Activated T-cell treated with anti-CD3 and anti-CD28 coated beads for 24 hours (primary cell): ENCODE measurements around the gene CA12.
"Not testable (repeated sequence)": the region's sequence is repeated elsewhere in the genome, so short reads cannot be mapped to it uniquely, and the experiment has no call there.

ENCODE experiments used
- DNase-seq: peaks from one replicate; pipeline ENCODE4 v3.0.0-alpha.2; 2020; ENCODE audit warnings: low read depth

CA12 gene

DNA sequence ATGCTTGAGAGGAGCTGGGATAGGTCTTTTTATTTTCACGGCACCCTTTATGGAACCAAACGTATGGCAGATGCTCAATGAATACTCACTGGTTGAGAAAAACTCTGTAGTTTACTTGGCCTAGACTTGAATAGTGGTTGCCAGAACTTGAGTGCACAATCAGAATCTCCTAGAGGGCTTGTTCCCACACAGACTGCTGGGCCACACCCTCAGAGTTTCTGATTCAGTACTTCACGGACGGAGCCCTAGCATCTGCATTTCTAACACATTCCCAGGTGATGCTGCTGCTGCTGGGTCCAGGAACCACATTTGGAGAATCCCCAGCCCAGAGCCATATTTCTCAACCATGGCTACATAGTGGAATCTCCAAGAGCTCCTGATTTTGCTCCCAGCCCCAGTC lies 24.6 kb downstream of the CA12 start:
- DNase-seq = no peak

- DNase-seq = no peak
Measured at GRCh38 chr15:63354821-63355650, 26.6 kb downstream of the CA12 start.

DNA sequence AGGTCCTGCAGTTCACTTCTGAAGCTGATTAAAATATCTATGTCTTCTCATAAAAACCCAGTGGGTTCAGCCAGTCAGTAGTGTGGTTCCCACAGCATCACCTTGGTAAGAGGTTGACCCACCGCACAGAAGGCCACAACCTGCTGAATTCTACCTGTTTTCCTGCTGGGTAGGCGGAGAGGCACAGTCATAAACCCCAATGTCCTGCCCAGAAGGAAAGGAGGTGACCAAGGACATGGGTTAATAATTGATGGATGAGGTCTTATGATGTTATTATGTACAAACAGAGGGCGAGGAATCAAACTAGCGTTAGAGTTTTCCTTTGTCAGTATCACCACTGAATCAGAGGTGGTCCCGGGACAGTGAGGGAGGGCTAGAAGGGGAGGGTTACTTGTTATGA lies 27.8 kb downstream of the CA12 start:
- DNase-seq = no peak

GRCh38 chr15:63353261-63353660 lies 28.4 kb downstream of the CA12 start:
- no peak for DNase-seq

DNA sequence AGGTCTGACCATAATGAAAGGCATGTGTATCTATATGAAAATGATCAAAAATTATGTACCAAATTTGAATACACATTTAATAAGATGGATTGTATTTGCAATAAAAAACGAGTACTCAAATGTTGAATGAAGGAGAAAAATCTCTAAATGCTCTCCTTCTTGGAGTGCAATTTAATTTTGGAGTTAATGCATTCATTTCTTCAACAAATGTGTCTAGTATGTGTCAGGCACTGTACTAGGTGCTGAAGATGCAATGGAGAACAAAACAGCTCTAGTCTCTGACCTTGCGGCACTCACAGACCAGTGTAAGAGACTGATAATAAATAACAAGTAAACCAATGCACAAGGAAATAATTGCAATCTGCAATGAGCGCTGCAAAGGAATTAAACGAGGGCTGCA lies 28.8 kb downstream of the CA12 start:
- DNase-seq = no peak

DNA sequence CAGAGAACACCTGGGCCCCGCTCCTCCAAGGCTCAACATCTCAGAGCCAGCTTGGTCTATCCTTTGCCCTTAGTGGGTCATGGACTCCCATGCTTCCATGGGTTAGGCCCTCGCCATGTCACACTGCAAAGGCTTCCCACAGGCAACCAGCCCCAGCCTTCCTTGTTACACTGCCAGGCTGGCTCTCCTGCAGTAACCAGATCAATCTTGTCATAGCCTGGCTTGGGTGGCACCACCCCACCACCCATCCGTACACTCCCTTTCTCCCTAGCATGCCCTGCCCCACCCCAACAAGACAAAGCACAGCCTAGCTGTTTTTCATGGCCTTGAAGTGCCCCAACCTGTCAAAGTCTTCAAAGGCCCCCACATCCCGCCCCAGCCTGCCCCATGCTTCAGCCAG lies 30.5 kb downstream of the CA12 start:
- DNase-seq = no peak

- DNase-seq = no peak
Measured at GRCh38 chr15:63350178-63350621, 31.4 kb downstream of the CA12 start.

DNA sequence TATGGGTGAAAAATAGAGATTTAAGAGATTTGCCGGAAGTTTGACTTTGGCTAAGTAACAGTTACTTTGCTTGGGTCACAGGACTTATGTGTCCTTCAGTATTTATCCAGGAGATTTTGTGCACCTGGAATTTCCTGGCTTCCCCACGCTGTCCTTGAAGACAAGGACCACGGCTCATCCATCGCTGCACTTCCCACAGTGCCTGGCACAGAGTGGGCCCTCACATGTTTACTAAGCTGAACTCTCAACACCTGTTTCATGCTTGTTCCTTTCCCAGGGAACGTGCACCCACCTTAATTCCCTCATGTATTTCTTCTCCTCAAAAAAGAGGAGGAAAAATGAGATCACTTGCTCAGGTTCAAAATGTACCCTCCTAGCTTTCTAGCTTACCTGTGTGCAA lies 32.0 kb downstream of the CA12 start:
- DNase-seq = no peak

DNA sequence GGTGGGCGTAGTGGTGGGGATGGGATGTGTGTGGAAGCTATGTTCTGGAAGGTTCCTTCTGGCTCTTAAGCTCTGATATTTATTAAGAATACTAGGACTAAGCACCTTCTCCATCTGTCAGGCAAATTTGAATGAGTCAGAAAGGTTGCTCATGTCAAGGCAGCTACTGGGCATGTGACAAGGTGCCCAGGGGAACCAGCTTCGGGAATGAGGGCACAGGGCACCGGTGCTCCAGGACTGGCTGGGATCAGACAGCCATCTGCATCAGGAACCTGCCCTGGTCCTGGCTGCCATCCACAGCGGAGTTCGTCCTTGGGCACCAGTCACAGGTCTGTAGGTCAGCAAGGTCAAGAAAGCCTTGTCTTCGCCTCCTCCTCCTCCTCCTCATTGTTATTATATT lies 32.5 kb downstream of the CA12 start:
- DNase-seq = no peak

DNA sequence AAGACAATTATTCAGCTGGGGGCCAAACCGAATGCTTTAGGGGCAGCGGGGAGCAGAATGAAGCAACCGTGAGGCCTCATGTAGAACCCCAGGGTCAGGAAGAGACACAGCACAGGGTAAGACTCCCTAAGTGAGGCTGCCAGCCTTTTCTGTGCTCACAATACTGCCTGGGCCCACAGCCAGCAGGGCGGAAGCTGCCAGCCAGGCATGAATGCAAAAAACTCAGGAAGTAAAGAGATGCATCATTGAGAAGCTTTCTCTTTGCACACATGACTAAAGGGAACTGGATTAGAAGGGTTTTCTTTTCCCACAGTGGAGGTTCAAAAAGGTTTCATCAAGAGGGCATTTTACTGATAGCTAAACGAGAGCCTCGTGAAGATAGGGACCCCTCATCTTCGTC lies 33.3 kb downstream of the CA12 start:
- DNase-seq = no peak

DNA sequence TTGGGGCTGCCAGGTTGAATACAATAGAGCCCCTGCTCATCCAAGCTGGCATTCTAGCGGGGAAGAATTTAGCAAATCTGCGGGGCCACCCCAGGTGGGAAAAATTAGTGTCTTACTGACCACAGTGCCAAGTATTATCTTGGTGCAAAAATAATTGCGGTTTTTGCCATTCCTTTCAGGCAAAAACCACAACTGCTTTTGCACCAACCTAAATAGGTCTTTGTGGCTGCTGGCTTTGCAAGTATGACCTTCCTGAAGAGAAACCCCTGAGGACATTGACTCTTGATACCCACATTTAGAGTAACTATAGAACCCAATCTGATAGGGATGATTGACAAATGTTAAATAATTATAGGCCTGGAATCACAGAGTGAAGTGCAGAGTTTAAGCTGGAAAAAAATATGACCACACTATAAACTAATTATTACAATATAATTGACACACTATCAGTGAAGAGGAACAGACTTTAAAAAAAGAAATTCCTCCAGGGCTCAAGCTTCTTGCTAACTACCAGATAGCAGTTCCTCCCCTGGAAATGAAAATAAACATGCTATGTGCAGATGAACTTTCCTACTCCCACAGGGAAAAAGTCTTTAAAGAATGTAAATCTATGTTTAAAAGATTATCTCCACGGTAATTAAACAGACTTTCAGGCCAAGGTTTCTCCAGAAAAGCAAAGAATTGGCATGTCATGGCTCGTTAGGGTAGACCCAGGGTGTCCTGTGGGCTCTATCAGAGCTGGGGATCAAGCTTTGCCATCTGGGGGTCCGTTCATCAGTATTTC lies 34.4 kb downstream of the CA12 start:
- DNase-seq = no peak

DNA sequence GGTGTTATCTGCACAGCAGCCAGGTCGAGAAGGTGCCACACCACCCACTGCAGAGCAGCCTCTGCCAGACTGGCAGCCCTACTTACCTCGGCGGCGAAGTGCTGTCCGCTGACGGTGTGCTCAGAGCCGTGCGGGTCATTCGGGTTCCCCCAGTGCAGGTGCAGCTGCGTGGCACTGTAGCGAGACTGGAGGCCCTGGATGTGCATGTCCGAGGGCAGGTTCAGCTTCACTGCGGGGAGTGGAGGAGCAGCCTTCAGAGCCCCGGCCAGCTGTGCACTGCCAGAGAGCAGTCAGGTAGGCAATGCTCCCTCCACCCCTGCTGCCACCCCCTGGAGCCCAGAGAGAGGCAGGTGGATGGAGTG lies 36.3 kb downstream of the CA12 start:
- no peak for DNase-seq

- DNase-seq = no peak
Measured at GRCh38 chr15:63344731-63345390, 36.8 kb downstream of the CA12 start.

DNA sequence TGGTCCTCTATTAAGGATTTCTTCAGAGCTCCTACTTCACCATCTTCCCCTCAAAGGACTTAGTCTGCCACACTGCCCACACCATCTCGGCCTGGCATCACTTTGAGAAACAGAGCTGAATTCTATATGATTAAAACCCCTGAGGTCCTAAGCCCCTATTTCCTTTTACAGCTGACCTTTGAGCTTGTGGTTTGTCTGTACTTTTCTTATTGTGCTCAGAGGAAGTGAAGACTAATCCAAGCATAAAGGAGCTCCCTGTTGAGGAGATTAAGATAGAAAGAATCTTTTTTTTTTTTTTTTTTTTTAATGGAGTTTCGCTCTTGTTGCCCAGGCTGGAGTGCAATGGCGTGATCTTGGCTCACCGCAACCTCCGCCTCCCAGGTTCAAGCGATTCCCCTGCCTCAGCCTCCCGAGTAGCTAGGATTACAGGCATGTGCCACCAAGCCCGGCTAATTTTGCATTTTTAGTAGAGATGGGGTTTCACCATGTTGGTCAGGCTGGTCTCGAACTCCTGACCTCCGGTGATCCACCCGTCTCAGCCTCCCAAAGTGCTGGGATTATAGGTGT lies 38.6 kb downstream of the CA12 start:
- DNase-seq = not testable (repeated sequence)

DNA sequence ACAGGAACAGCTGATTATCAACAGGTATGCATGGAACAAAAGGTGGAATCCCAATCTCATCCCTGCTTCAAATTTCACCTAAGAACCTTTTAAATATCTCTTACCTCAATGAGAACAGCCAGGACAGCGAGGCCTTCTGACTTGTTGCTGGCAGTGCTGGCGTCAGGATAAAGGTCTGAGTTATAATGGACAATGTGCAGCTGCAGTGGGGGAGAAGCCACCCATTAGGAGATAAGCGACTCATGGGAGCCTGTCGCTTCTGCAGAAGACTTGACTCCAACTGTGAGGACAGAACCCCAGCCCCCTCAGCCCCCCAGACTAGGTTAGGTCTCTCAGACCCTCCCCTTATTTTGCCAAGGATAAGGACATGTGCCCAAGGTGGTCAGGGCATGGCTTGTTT lies 39.7 kb downstream of the CA12 start:
- no peak for DNase-seq

- no peak for DNase-seq
Measured at GRCh38 chr15:63340878-63341277, 40.8 kb downstream of the CA12 start.

GRCh38 chr15:63340353-63340752 lies 41.3 kb downstream of the CA12 start:
- no peak for DNase-seq

DNA sequence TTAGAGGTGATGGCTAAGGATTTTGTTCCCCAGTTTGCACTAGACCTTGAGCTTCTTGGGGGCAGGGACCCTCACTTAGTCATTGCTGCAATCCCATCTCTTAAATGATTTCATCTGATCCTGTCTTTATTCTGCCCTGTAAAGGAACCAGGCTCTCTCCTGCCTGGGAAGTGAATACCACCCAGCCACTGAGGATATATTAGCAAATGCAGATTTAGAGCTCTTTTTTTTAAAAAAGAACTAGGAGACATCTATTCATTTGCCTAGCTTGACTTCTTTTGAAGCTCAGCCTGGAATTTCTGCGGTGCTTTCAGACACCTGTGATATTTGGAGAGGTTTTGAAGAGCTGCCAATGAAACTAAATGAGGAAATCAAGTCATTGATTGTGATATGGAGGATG lies 41.8 kb downstream of the CA12 start:
- no peak for DNase-seq

DNA sequence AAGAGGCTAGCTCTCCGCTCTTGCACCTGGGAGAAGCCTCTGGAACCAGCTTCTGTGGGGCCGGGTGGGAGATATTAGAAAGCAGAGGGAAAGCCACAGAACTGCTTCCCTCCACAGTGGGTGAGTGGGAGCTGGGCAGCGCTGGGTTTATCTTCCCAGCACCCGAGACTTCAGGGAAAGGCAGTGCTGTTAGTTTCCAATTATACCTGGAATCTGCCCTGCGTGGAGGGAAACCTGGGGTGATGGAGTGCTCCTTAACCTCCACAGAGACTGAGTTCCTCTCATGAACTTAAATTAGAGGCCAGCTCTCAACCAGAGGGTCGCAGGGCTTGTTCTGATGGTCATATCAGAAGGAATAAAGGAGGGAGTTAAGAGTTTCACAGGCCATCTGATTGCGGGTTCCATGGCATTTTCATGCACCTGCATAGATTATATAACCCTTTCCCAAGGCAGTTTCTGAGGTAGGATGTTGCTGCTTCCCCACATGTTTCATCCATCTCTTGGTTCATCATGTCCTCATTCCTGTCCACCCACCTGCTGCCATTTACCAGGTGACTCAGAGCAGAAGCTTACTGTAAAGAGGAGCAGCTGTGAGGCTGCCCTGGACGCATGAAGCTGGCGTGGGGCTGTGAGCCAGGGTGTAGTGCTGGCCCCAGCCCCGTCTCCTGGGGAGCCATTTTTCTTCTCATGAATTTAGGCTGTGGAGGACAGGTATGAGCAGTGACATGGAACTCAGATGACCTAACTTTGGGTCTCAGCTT lies 42.5 kb downstream of the CA12 start:
- DNase-seq = no peak

DNA sequence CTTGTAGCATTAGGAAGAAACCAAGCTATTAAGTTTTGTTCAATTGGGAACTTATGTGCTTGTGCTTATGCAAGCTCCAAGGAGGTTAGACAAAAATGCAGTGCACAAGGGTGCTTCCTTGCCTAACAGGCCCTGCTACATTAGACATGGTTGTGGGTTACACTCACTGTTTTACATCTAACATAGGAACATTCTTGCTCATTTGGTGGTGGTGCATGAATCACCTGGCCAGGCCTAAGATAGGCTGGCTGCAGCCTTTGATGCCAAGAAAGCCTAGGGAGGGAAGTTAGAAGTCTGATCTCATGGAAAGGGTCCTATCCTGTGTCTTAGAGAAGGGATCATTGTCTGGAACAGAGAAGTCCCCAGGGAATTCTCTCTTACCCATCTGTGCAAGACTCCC lies 43.5 kb downstream of the CA12 start:
- DNase-seq = no peak

GRCh38 chr15:63337046-63337445 lies 44.6 kb downstream of the CA12 start:
- DNase-seq = no peak
